Tibial nerve (tissue), 3 donors: Measurements from ENCODE around the gene APRT.
A peak's percentile ranks its signal among the peaks of the same experiment; 100 is the strongest.

Source experiments
- POLR2A ChIP-seq, 2 donors: fragments of 450-650 bp; IDR thresholded peaks; one replicate each; pipeline ENCODE4 v1.6.1; 2017; ENCODE audit warnings: antibody characterized with exemption in 2 of 2, mild to moderate bottlenecking in 2 of 2, moderate library complexity in 2 of 2
- TF ChIP-seq, protein P1 (sequence below), 5 experiments: fragments of 200-600 bp in 3 of 5; fragments of 450-650 bp in 2 of 5; sonication (generic) in 3 of 5; IDR thresholded peaks; one replicate each; pipeline ENCODE4 v1.5.1; 2016 to 2019; ENCODE audit warnings: antibody characterized with exemption in 5 of 5, mild to moderate bottlenecking in 3 of 5, moderate library complexity in 2 of 5

DNA sequence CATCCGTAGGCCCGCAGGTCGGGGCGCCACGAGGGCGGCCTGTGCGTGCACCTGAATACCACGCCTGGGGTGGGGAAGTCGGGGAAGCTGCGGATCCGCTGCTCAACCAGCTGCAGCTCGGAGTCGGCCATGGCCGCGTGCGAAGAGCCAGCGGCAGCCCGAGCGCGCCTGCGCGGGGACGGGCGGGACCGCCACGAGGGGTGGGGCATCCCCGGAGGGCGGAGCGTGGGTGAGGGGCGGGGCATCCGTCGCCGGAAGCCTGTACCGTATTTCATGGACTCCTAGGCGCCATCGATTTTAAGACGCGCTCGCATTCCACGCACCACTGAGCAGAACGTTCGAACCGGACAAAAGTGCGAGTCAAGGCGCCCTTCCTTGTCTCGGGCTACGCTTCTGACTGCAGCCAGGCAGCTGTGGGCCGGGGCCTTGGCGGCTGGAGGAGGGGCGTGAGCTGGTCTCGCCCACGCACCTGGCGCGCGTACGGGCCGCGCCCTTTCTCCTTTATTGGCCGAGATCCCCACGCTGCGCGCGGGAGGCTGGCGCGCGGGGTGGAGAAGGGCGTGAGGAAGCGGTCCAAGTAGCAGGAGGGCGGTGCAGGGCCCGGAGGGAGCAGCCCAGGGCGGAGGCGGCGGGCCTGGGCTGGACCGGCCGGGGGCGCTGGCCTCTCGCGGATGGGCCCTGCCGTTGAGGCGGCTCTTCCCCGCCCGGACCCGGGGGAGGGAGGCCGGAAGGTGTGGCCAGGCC is at the start of gene APRT:
- TF ChIP-seq, protein P1, sequence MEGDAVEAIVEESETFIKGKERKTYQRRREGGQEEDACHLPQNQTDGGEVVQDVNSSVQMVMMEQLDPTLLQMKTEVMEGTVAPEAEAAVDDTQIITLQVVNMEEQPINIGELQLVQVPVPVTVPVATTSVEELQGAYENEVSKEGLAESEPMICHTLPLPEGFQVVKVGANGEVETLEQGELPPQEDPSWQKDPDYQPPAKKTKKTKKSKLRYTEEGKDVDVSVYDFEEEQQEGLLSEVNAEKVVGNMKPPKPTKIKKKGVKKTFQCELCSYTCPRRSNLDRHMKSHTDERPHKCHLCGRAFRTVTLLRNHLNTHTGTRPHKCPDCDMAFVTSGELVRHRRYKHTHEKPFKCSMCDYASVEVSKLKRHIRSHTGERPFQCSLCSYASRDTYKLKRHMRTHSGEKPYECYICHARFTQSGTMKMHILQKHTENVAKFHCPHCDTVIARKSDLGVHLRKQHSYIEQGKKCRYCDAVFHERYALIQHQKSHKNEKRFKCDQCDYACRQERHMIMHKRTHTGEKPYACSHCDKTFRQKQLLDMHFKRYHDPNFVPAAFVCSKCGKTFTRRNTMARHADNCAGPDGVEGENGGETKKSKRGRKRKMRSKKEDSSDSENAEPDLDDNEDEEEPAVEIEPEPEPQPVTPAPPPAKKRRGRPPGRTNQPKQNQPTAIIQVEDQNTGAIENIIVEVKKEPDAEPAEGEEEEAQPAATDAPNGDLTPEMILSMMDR (IDR thresholded peaks at IDR 0.05), result peak; percentile 24 to 49 (median 35)
- peak; percentile 54 to 79 for TF ChIP-seq POLR2A (IDR thresholded peaks at IDR 0.05)
